GM18951 (cell line): Measurements from ENCODE around the gene SOST.

ENCODE experiments used
- POLR2A ChIP-seq: IDR thresholded peaks from 4 replicates; pipeline ENCODE4 v1.6.1; 2011; ENCODE audit warnings: mild to moderate bottlenecking; ENCODE audit not compliant: insufficient read length, insufficient read depth; ENCODE audit errors: extremely low read depth
- in situ Hi-C: fragments of 300-500 bp; cut with MboI; formaldehyde crosslinking; loops from one replicate; pipeline ENCODE4 v1.12.0; 2022; ENCODE audit warnings: low sequenced_read_pairs, mixed read lengths, inconsistent platforms; ENCODE audit not compliant: unreplicated experiment

SOST gene

DNA sequence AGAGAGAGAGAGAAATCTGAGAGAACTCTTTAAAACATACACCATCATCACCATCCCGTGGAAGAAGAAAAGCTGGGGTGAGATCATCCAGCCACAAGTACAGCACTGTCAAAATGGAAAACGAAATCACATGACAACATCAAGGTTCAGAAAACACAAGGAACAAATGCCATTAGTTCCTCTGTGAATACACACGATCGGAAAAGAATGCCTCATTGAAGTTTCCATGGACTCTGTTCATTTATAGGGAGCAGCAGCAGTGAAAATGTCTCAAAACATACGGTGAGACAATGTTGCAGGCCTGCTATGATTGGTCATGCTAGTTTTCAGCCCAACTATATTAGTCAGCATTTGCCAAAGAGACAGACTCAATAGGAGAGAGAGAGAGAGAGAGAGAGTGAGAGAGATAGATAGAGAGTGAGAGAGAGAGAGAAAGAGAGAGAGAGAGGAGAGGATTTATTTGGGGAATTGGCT is 26.1 kb upstream of the SOST start:
- no peak for TF ChIP-seq POLR2A
- in situ Hi-C loops, result no loop called here

DNA sequence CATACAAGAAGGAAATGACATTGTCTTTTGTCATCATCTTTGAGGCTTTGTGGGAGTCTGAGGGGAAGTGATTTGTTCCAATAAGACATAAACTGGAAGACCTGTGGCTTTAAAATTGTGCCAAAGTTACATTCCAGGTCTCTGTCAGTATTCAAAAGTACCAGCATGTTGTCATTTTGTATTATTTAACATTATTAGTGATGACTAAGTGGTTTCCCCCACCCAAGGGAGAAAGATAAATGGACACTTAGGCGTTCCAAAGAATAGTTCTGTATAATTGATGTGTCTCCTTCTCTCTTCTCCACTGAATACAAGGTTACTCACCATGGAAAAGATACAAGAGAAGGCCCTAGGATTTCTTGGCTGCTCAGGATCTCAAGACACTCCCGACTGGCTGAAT is 25.5 kb upstream of the SOST start:
- TF ChIP-seq POLR2A, result no peak
- in situ Hi-C loops, result no loop called here

GRCh38 chr17:43782913-43783680 is 24.5 kb upstream of the SOST start:
- TF ChIP-seq POLR2A, result no peak
- in situ Hi-C loops, result no loop called here

- TF ChIP-seq POLR2A, result no peak
- in situ Hi-C loops, result no loop called here
These were observed 21.5 kb upstream of the SOST start, which contains the start of gene CFAP97D1 for GRCh38 chr17:43780135-43780534. Gene CFAP97D1, plus strand, starts transcription at chr17:43780435. Its CDS starts 28 bp downstream, at chr17:43780463.

DNA sequence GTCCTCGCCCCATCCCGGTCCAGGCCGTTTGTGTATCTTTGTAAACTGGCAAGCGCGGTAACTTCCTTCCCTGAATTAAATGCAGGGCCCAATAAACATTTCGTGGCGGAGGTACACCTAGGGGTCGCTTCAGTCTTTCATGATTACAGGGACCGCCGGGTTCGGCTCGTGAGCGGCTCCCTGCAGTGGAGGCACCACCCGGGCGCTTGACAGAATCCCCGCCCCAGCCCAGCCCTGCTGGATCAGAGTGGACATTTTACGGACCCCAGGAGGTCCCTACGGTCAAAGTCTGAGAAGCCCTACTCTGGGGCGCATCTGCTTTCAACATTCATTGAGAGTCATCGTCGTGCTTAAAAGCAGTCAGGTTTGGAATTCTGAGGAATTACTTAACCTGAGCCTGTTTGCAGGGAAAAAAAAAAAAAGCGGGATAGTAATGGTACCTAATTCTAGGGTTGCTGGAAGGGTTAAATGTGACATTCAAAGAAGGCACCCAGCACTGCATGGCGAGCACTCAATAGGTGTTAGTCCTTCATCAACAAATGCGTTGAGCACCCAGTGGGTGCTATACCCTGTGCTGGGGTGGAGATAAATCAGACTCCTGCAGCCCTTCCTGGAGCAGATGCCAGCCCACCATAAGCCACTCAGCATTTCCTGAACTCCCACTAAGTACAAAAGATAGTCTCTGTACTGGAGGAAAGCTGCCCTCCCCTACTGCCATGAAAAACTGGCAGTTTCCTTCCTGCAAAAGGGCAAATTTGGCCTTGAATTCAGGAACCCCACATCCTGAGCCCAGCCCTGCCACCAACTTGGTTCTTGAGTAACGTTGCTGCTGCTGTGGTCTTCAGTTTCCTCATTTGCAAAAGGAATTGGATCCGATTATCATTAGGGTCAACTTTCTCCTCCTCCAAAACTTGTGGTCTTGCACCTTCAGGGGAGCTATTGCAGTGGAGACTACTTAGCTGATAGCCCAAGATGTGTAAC is 20.8 kb upstream of the SOST start:
- no peak for TF ChIP-seq POLR2A
- in situ Hi-C loops, result no loop called here

- peak; percentile 69 for TF ChIP-seq POLR2A
- in situ Hi-C loops, result no loop called here
These were observed 19.9 kb upstream of the SOST start, which contains the start of gene DUSP3 for GRCh38 chr17:43778337-43779144. Gene DUSP3, minus strand, starts transcription at chr17:43778977. Its CDS starts 53 bp downstream, at chr17:43778924.

DNA sequence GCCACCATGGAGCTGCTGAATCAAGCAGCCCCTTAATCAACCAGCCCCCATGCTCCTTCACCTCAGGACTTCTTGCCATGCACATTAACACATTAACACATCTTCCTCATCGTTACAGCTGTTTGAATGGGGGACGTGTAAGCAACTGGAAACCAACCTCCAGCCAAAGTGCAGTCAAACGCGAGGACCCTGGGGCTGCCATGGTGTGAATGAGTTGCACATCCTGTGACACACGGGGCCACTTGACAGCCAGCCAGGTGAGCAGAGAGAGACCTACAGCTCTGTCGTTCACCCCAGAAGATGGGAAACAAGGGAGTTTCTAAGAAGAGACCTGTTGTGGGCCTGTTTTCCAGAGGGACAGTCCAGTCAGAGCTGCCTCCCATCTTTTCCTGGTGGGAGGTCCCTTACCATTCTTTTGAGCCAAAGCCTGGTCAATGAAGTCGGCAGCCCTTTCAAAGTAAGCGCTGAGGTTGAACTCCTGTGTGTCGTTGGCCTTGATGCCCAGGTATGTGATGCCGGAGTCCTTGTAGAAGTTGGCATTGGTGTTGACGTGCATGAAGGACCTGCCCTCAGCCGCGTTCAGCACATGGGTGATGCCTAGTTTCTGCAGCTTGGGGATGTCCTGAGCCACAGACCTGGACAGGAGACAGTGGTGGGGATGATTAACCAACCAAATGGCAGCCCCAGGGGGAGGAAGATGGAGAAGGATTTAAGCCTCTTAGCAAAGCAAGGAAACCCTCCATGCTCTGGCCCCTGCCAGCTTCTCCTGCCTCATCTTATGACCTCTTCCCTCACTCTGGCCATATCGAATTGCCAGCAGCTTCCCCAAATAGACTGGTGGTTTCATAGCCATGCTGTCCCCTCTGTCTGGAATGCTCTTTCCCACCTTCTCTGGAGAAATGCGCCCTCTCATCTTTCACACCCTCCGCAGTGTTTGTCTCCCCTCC is 16.0 kb upstream of the SOST start:
- no peak for TF ChIP-seq POLR2A
- in situ Hi-C loops, result no loop called here

DNA sequence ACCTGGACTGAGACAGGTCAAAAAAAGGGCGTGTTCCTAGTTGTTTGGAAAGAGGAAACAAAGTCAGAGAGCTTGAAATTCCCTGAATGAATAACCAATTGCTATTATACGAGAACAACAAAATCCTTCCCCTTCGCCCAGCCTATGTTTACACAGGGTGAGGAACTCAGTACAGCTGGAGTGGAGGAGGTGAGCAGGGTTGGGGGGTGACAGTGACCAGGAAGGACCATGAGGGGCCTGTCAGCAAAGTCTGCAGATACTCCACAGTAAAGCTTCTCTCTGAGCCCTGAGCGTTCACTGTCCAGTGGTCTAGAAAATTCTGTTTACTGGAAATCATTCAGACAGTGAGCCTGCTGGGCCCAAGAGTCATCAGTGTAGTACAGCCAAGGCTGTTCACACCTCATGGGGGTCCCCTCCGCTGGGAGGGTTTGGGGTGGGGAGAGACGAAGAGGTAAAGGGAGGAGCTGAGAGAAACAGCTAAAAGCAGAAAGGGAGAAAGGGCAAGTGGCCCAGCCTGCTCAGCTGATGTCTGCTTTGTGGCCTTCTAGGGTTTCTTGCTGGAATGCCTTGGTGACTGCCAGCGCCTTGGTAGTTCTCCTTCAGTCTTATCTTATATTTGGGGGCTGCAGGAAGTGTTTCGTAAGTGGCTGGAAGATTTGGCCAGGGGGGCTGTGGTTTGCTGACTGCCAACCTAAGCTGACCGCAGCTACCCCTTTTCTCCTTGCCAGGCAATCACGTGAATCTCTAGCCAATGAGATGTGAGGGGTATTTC is 14.5 kb upstream of the SOST start:
- in situ Hi-C loops, result no loop called here

DNA sequence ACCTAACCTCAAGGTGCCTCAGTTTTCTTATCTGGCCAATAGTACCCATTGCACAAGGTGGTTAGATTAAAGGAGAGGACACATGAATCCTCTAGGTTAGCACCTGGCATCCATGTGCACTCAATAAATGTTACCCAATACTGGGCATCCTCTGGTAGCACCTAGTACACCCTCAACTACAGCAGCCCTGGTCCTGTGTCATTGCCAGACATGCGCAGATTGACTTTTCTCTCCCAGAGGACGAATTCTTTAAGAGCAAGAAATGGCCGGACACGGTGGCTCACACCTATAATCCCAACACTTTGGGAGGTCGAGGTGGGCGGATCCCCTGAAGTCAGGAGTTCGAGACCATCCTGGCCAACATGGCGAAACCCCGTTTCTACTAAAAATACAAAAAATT is 12.9 kb upstream of the SOST start:
- in situ Hi-C loops, result no loop called here
- TF ChIP-seq POLR2A, result no peak

More for the DNA sequence above, 14.5 kb upstream of the SOST start:
- TF ChIP-seq POLR2A, result no peak

DNA sequence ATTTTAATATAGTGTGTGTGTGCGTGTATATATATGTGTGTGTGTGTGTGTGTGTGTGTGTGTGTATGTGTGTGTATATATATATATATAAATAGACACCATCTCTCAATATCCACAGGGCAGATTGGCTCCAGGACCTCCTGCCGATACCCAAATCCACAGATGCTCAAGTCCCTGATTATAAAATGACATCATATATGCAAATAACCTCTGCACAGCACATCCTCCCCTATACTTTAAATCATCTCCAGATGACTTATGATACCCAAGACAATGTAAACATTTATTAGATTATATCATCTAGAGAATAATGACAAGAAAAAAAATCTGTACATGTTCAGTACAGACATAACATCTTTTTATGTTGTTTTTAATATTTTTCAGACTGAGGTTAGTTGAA is 12.4 kb upstream of the SOST start:
- in situ Hi-C loops, result no loop called here
- TF ChIP-seq POLR2A, result no peak

DNA sequence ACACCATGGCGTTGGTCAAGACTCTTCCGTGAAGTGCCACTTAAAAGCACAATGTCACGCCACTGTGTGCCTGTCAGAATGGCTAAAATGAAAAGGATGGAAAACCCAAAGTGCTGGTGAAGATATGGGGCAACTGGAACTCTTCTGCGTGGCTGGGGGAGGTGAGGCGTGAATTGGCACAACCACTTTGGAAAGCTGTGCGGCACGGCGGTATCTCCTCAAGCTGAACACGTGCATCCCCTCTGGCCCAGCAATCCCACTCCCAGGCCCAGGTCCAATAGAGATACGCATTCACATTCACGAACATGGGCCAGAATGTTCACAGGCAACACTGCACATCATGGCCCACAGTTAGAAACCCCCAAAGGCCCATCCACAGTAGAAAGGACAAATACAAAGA is 11.3 kb upstream of the SOST start:
- no peak for TF ChIP-seq POLR2A

More for the DNA sequence above, 11.3 kb upstream of the SOST start:
- in situ Hi-C loops, result loop anchor here (10.0 kb wide), 1 partner anchor 195 kb away; no protein-coding TSS in a partner anchor
